GM19463 (cell line): ENCODE results near the gene AJM1.
A peak's percentile ranks its signal among the peaks of the same experiment; 100 is the strongest.
"Not testable (repeated sequence)": the region's sequence is repeated elsewhere in the genome, so short reads cannot be mapped to it uniquely, and the experiment has no call there.

Experiments used
- ATAC-seq: cut with Tn5 transposase; IDR thresholded peaks from one replicate; pipeline ENCODE4 v1.9.1; 2021; ENCODE audit warnings: mild to moderate bottlenecking, moderate library complexity; ENCODE audit not compliant: unreplicated experiment

The AJM1 gene

DNA sequence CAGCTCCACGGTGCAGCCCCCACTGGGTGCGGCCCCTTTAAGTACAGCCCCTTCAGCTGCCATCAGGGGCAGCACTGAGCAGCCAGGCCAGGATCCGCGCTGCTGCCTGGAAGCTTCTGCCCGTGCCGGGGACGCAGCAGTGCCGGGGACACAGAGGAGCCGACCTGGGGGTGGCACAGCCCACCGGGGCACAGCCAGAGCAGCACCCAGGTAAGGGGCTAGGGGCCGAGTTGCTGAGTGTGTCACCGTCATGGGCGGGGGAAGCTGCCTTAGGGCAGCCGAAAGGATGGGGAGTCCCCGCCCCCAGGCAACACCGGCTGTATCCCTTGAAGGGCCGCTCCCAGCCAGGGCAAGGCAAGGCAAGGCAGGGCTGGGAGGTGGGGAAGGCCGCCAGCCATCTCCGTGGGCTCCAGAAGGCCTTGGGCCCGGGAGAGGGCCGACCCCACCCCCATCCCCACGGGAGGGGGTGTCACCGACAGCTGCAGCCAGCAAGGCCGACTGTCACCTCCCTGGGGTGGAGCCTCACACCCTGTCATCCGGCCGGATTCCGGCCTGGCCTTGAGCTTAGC lies at the start of gene AJM1:
TSS of gene AJM1 (plus strand) at position 99 of the 569 bp plus-strand sequence. CDS start 1,937 bp downstream, outside the sequence.
- ATAC-seq: peak; percentile 79

DNA sequence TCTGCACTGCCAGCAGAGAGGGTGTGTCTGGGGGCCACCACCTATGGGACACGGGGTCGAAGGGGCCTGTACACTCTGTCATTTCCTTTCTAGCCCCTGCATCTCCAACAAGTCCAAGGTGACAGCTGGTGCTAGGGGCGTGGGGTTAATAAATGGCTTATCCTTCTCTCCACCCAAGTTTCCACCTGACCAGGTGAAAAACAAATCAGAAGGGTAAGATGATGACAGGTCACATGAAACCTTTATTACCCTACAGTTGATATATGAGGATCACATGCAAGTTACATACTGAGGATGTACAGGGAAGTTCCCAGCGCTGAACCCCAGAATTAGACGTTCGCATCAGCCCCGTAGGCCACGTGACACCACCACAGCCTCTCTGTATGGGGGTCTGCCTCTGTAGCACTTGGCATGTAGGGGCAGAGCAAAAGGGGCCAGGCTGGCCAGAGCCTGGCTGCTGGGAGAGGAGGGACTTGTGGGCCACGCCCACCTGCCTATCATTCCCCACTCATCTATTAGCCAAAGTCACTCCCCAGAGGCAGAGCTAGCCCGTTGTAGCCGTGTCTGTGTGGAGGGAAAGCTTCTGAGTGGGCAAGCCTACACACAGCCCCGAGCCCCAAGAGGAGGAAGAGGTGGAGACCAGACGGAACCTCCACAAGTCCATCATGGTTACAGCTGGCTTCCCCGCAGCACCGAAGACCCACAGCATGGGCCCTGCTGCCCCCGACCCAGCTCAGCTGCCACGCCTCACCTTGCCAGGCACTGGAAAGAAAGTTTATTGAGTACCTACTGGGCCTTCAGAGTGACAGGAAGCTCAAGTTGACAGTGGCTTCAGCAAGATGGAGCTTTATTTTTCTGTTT lies 49.0 kb upstream of the AJM1 start:
- no peak for ATAC-seq

DNA sequence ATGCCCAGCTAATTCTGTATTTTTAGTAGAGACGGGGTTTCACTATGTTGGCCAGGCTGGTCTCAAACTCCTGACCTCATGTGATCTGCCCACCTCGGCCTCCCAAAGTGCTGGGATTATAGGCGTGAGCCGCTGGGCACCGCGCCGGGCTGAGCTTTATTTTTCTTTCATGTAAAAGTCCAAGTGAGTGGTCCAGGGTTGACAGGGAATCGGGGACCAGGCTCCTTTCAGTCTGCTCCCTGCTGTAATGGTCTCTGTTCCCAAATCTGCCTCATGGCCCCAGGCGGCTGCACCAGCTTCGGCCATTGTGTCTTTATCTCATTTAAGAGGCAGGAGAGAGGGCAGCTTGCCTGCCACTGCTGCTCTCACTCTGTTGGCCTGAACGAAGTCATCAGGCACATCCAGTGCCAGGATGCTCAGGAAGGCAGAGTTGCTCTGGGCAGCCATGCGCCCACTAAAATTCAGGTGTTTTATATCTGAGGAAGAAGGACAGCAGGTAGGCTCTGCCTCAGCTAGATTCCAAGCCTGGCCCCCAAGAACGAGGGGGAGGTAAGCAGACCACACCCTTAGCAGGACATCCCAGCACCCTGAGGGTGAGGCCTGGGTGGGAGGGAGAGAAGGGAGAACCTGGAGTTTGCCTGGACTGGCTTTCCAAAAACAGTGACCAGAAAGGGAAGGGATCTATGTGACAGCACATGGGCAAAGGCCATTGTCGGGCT lies 47.8 kb upstream of the AJM1 start:
- ATAC-seq: no peak

DNA sequence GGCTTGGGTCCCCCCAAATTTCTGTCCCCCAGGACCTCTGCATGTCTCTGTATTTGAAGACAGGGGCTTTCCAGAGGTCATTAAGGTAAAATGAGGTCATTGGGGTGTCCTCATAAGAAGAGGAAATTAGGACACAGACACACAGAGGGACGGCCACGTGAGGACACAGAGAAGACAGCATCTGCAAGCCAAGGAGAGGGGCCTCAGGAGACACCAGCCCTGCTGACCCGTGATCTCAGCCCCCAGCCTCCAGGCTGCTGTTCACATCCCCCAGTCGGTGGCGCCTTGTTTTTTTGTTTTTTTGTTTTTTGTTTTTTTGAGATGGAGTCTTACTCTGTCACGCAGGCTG lies 47.3 kb upstream of the AJM1 start:
- no peak for ATAC-seq

DNA sequence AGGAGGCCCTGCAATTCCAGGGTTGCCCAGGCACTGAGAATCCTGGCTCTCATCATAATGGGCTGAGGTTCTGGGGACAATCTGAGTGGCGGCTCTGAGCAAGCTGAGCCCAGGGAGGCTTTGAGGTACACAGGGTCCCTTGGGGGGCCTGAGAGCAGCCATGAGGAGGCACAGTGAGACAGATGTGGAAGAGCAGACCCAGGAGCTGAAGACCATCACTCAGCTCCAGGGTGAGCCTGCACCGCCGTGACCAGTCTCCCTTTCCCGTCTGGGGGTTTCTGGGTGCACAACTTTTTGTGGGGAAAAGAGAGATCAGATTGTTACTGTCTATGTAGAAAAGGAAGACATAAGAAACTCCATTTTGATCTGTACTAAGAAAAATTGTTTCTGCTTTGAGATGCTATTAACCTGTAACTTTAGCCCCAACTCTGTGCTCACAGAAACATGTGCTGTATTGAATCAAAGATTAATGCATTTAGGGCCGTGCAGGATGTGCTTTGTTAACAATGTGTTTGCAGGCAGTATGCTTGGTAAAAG lies 46.0 kb upstream of the AJM1 start, which contains the start of gene CCDC183:
TSS of gene CCDC183 (plus strand) at position 101 of the 537 bp plus-strand sequence. CDS start at position 161, 60 bp downstream.
- ATAC-seq: no peak

DNA sequence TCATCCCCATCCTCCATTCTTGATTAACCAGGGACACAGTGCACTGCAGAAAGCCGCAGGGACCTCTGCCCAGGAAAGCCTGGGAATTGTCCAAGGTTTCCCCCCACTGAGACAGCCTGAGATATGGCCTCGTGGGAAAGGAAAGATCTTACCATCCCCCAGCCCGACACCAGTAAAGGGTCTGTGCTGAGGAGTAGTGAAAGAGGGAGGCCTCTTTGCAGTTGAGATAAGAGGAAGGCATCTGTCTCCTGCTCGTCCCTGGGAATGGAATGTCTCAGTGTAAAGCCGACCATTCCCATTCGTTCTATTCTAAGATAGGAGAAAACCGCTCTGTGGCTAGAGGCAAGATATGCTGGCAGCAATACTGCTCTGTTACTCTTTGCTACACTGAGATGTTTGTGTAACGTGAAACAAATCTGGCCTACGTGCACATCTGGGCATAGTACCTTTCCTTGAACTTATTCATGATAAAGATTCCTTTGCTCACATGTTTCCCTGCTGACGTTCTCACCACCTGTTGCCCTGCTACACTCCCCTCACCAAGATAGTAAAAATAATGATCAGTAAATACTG lies 45.4 kb upstream of the AJM1 start:
- ATAC-seq: not testable (repeated sequence)

DNA sequence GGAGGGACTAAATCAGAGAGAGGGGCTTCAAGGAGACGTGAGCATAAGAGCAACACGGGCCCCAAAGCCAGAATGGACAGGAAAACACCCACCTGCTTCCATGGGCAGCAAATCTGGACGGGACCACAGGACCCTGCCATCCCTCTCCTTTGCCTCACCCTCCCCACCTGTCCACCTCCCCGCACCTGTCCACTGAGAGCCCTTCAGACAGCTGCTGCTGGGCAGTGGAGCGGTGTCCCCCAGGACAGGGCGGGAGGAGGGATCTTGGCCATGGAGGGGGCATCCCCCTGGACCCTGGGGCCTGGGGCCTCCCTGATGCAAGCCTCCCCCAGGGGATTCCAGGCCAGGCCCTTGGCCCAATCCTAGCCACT lies 43.6 kb upstream of the AJM1 start:
- ATAC-seq: no peak

DNA sequence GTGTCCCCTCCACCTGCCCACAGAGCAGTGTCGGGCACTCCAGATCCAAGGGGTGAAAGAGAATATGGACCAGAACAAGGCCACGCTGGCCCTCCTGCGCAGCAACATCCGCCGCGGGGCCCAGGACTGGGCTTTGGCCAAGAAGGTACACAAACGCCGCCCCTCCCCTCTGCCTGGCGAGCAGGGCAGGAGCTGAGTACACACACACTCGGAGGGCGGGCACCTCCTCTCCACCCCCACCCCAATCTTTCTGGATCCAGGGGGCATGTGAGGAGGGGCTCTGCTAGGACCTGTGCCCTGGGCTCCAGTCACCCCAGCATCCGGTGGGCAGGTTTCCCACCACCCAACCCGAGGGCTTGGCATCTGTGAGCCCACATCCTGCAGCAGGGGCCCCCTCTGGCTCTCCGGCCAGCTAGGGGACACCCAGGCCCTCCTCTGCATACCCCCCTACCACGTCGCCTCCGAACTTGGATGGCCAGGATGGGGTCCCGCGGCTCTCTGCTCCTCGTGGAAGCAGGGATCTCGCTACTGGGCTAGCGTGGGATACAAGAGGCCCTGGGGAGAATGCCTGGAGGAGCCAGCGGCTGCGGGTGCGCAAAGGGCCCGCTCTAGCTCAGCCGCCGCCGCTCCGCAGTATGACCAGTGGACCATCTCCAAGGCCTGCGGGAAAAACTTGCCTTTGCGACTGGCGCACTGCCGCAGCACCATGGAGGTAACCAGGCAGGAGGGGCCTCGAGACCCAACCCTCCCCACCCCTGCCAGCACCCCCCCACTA lies 43.0 kb upstream of the AJM1 start:
- no peak for ATAC-seq

DNA sequence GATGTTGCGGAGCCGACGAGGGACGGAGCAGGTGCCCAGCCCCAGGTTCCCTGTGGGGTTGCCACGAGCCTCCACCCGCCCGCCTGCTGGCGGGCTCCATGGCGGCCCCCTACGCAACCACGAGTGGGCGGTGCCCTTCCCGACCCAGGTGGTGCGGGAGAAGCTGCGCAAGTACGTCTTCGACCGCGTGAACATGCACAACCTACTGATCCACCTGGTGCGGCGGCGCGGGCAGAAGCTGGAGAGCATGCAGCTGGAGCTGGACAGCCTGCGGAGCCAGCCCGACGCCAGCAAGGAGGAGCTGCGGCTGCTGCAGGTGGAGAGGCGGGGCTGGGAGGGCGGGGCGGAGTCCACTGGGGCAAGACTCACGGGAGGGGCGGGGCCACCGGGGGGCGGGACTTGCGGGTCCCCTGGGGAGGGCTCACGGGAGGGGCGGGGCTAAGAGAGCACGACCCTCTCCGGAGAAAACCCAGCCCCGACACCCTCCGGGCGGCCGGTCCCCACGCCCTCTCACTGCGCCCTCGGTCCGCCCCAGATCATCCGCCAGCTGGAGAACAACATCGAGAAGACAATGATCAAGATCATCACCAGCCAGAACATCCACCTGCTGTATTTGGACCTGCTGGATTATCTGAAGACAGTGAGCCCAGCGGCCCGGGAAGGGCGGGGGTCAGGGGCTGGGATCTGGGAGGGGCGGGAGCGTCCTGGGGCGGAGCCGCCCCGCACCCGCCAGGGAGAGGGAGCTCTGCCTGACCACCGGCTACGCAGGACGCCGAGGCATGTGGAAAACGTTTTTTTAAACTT lies 42.2 kb upstream of the AJM1 start:
- ATAC-seq: no peak

DNA sequence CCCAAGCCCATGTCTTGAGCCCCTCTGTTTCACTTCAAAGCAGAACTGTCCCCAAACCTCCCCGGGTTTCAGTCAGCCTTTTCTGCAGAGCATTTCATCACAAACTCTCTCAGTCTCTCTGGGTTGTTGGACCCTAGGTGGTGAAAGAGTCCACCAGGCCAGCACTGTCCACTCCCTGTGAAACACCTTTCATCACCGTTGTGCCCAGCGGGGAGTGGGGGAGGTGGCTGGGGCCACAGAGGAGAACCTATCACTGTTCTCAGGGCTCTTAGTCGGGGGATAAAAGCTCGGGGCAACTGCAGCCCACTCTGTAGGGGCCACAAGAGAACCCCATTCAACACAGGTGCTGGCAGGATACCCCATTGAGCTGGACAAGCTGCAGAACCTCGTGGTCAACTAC lies 40.0 kb upstream of the AJM1 start:
- no peak for ATAC-seq

DNA sequence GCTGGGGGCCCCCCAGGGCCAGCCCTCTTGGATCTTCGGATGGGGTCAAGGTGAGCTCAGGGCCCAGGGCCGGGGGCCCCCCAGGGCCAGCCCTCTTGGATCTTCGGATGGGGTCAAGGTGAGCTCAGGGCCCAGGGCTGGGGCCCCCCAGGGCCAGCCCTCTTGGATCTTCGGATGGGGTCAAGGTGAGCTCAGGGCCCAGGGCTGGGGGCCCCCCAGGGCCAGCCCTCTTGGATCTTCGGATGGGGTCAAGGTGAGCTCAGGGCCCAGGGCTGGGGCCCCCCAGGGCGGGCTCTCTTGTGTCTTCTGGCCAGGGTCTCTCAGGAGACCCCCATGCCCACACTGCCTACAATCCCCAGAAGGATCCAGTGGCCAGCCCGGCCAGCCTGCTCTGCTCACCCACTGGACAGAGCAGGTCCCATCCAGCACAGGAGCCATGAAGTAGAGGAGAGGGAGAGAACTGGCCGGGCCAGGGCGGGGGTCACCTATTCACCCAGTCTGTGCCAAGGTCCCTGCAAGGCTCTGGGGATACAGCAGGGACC lies 39.2 kb upstream of the AJM1 start:
- ATAC-seq: not testable (repeated sequence)

DNA sequence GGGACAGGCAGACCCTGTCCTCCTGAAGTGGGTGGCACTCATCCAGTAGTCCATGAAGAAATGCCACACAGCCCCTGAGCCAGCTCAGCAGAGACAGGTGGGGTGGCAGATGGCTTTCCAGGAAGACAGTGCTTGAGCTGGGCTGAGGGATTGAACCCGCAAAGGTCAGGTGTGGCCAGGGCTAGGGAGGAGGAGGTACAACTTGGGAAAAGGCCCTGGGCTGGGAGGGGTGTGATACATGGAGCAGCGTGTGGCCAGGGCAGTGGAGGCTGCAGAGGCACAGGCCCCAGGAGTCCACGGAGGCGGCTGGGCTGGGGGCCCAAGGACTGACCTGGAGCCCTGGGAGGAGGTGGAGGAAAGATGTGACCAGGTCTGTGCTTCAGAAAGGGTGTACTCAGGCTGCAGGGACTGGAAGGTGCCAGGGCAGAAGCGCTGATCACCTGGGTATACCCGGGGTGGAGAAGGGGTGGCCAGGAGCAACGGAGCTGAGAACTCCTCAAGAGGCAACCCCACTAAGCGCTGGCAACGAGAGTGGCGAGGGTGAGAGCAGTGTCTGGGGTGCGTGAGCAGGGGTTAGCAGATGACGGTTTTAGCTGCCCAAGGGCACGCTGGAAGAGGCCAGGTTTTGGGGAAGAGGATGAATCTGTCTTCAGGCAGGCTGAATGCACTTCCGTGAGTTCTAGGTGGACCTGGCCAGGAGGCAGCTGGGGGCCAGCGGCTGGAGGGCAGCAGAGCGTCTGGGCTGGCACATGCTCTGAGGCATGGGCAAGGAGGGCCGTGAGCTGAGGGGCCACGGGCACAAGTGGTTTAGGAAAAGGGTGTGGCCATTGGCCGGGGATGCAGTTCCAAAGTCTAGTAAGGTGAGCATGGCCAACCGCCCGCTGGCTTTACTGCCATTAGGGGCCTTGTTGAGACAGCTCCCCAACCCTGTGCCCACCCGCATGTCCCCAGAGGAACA lies 38.4 kb upstream of the AJM1 start:
- no peak for ATAC-seq

DNA sequence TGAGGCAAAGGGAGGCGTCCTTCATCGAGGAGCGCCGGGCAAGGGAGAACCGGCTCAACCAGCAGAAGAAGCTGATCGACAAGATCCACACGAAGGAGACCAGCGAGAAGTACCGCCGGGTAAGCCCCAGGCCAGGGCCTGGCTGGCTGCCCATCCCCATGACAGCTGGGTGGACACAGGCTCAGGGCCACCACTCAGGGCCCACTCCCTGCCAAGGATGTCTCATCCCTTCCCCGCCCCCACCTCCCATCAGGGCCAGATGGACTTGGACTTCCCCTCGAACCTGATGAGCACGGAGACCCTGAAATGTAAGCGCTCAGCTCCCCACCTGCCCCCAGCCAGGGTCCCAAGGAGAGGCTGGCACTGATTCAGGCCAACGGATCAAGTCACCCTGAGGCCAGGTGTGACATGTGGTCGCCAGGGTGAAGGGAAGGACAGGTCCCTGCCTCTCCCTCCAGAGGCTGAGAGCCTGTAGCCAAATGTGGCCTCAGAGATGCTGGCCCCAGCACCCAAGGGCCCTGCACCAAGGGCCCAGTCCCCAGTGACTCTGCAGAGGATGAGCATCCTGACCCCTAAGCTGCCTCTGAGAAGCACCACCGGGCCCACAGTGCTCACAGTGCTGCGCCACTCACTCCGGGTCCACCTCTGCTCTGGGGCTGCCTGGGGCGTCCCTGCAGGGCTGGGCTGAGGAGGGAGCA lies 37.6 kb upstream of the AJM1 start:
- no peak for ATAC-seq

DNA sequence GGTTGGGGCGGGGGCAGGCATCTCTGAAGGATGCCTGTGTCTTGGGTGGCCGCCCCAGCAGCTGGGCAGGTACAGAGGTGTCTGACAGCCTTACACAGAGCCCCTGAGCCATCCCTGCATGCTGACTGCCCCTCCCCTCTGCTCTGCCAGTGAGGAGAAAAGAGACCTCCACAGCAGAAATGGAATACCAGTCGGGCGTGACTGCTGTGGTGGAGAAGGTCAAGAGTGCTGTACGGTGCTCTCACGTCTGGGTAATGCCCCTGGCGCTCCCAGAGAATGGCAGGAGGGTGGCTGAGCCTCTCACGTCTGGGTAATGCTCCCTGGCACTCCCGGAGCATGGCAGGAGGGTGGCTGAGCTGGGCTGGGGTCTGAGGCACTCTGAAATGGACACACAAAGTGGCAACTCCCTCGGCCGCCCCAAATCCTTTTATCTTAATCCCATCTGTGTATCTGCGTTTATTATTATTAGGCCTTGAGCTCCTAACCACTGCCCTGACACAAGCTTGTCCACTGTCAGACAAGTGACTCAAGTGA lies 37.0 kb upstream of the AJM1 start:
- no peak for ATAC-seq

DNA sequence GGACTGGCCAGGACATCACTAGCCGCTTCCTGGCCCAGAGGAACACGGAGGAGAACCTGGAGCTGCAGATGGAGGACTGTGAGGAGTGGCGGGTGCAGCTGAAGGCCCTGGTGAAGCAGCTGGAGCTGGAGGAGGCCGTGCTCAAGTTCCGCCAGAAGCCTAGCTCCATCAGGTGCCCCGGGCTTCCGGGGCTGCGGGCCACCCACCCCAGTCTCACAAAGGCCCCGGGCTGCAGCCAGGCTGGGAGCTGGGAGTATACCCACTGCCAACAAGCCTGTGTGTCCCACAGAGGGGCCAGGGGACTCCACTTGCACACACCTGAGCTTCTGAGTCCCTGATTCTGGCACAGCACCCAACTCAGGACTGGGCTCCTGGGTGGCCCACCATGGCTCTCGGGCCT lies 36.2 kb upstream of the AJM1 start:
- no peak for ATAC-seq

DNA sequence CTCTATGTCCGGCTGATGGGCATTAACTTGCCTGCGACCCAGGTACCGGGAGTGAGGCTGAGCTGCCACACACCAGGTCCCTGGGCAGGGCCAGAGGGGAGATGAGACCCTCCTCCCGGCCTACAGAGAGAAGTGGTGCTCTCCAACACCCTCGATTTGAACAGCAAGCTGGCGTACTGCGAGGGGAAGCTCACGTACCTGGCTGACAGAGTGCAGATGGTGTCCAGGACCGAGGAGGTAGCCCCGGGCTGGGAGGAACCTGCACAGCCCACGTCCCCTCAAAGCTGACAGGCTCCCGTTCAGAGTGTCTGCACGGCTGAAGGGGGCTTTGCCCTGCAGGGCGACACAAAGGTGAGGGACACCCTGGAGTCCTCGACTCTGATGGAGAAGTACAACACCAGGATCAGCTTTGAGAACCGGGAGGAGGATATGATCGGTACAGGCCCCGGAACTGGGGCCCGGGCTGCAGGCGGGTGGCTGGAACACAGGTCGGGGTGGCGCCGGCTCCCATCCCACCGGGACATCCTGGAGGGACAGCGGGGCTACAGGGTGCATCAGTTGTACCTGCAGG lies 35.6 kb upstream of the AJM1 start:
- ATAC-seq: no peak
